A204.1 (cell line): ENCODE results near the gene CD2AP.
"Not testable (repeated sequence)": the region's sequence is repeated elsewhere in the genome, so short reads cannot be mapped to it uniquely, and the experiment has no call there.

Source experiments
- FAIRE-seq: peaks from 2 replicates; lab custom pipeline; 2012; peaks lifted over from hg19 to GRCh38; lab: Jason Lieb, UNC

The CD2AP gene

DNA sequence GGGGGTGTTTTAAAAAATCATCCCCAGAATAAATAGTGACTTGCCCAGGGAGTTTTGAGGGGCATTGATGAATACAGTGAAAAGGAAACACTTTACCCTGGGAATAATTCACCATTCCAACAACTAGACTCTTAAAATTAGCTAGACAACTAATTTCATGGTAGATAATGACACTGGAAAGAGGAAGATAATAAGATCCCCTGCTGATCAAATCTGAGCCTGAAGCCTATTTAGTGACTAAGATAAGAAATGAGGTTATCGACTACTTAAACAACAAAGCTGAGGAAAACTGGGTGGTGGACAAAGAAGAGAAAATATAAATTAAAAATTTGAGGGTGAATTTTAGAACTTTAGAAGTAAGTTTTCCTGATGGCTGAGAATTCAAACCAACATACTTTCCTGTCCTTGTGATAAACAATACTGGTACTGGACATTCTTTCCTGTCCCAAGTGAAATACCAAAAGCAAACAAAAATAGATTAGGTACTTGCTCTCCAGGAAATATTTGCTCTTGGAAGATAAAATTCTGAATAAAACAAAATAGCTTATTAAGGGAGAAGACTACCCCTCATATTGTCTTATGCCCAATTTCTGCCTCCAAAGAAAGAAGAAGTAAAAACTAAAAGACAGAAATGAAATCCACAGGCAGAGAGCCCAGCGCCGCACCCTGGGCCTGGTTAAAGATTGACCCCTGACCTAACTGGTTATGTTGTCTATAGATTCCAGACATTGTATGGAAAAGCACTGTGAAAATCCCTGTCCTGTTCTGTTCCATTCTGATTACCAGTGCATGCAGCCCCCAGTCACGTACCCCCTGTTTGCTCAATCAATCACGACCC, 156.8 kb downstream of the CD2AP start:
- FAIRE-seq, result no peak

DNA sequence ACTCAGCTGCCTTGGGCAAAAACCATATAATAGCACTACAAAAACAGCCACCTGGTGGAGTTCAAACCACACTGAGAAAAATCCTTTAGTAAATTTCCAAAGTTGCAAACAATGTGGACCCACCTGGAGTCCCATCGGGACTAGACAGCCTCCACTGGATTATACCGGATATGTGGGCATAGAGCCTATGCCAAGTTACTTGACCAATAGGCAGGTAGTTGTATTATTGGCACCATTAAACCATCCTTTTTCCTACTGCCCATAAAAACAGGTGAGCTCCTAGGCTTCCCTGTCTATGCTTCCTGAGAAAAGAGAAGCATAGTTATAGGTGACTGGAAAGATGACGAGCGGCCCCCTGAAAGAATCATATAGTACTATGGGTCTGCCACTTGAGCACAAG, 169.1 kb downstream of the CD2AP start:
- FAIRE-seq, result no peak

DNA sequence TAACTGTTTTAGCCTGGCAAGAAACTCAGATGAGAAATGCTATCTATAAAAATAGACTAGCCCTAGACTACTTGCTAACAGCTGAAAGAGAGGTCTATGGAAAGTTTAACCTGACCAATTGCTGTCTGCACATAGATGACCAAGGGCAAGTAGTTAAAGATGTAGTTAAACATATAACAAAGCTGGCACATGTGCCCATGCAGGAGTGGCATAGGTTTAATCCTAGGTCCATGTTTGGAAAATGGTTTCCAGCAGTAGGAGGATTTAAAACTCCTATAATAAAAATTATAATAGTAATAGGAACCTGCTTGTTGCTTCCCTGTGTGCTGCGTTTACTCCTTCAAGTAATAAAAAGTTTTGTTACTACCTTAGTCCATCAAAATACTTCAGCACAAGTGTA, 169.6 kb downstream of the CD2AP start:
- no peak for FAIRE-seq

- FAIRE-seq, result not testable (repeated sequence)
These were observed 170.0 kb downstream of the CD2AP start for GRCh38 chr6:47647626-47648025.

GRCh38 chr6:47648031-47648430, 170.4 kb downstream of the CD2AP start:
- FAIRE-seq, result no peak

- no peak for FAIRE-seq
These were observed 173.2 kb downstream of the CD2AP start for GRCh38 chr6:47650553-47651432.

GRCh38 chr6:47651505-47651944, 173.9 kb downstream of the CD2AP start:
- no peak for FAIRE-seq

GRCh38 chr6:47653706-47654105, 176.1 kb downstream of the CD2AP start:
- no peak for FAIRE-seq

DNA sequence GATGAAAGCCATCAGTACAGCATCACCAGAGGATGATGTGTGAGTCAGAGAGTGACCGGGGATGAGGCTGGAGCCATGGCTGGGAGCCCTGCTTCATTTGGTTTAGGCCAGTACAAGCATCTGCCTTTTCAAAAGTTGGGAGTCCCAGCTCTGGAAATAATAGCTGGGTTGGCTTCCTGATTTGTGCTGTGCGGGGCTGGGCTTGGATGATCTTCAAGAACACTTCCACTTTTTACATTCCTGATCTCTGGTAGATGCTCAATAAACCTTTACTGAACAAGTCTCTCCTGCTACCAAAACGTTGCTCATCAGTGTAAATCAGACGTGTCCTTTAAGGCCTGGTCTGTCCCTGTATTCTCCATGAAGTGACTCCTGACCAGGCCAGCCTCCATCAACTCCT, 176.7 kb downstream of the CD2AP start:
- FAIRE-seq, result no peak

DNA sequence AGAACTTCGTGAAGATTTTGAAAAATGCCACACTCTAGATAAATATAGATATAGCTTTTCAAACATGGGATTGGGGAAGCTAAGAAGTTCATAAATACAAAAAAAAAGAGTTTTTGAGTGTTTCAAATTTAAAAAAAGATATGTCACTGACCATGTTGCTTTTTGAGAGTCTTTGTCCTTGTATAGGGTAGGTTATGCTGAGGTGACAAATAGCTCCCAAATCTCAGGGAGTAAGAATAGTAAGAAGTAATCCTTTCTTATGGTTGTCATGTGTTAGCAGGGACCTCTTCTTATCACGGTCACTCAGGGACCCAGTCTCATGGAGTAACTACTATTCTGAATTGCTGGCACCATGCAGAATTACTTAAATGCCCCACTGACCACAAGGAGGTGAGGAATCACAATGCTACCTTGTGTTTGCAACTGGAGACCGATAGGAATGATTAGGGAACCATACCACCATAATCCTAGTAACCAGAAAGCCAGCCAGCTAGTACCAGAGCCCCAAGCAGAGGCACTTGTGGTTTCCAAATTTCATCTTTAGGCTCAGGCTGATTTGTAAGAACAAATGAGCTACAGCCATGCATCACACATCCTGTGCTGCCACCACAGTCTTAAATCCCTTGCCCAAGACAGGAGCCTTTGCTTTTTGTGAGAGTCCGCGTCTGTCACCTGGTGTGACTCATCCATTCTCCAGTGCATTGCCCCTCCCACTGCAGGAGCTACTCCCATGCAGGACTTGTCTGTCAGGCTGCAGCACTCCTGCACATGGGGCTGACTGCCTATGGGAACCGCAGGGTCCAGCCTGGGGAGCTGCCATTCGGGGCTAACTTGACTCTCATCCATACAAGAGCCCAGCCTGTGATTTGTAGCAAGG, 178.4 kb downstream of the CD2AP start:
- no peak for FAIRE-seq

- no peak for FAIRE-seq
These were observed 184.4 kb downstream of the CD2AP start for GRCh38 chr6:47661960-47662359.

DNA sequence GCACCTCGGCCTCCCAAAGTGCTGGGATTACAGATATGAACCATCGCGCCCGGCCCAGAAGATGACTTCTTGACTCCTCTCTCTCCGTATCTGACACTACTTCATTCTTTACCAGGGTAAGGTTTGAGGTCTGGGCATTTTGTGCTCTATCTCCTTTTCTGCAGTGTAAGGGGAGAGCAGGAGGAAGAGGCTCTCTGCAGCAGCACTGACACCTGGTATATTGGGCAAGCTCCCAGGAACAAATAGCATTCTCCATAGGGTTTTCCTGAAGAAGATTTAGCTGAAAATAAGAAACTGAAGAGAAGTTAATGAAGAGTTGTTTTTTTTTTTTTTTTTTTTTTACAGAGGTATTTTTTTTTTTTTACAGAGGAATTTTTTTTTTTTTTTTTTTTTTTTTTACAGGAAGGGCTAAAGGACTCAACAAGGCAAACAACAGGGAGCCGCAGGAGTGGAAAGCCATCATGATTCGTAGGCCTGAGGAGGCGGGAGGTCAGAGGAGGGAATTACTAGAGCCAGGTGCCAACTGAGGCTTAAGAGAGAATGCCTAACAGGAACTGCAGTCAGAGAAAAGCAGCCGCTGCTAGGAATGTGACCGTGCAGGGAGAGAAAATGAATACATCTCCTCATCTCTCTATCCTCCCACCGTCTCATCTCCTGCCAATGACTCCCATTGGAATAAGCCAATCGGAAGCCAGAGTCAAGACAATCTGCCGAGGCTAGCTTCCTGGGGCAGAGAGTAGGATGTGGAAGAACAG, 186.1 kb downstream of the CD2AP start:
- FAIRE-seq, result no peak

- FAIRE-seq, result no peak
These were observed 187.5 kb downstream of the CD2AP start for GRCh38 chr6:47665112-47665511.

DNA sequence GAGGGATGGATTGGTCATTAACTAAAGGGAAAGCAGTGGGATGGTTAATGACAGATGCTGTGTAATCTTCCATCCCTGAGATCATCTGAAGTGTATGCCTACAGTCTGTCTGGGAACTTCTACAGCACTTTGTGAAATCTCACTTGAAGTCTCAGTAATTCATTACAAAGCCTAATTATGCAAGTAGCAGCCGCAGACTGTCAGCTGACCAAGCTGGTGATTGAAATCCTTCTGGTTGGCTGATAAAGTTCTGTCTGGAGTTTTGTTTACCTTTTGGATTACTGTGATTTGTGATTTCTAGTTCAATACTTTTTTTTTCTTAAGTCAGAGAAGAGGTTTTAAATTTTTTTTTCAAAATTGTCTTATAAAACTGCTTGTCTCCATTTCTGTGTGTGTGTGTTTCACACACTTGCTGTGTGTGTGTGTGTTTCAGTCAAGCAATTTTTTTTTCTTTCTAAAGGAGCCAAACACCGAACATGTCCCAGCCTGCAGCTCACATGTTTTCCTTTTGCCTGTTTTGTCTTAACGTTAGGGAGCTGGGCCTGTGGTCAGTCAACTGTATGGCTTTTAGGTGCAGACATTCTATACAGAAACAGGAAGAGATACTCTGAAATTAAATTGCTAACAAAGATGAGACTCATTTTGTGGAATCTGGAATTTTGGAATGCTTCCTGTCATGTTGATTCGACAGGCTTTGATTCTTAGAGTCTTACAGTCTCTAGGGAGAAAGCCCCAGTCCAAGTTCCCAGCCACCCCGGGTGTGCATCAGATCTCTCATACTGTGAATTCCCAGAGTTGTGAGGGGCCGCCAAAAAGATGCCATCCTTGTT, 192.3 kb downstream of the CD2AP start:
- no peak for FAIRE-seq

- FAIRE-seq, result no peak
These were observed 193.3 kb downstream of the CD2AP start for GRCh38 chr6:47670851-47671250.

DNA sequence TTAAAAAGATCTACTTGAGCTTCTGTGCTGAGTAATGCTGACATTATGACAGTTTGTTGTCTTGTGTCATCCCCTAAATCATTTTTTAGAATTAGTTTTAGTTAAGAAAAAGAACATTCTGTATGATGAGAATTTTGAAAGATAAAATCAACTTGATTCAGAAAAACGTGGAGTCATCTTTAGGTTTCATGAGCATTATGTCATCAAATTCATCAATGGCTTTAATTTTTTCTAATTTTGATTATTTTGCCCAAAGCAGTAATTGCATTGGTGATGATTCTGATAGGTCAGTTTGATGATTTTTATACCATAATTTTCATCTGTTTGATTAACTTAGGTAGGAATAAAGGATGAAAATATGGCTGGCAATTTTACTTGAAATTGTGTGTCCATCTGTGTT, 194.2 kb downstream of the CD2AP start:
- no peak for FAIRE-seq

- FAIRE-seq, result no peak
These were observed 195.2 kb downstream of the CD2AP start for GRCh38 chr6:47672816-47673215.

DNA sequence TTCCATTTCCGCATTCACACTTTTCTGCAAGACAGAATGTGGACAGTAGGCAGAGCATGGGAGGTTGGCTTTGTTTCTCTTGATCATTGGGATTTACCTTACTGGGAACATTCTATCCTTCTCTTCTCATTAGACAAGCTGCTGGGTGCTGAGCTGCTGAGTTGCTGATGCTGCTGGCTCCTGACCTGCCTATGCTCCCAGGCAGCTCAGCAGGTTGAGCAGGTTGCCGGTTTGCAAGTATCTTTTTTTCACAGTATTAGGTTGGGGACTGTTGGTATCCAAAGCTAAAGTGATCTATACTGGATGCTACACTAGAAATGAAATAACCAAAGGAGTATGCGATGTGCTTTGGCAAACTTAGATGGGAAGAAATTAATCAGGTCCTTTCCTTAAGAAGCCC, 197.1 kb downstream of the CD2AP start:
- FAIRE-seq, result no peak
